ENCODE data around the gene GLT1D1. TPM values are rescaled to one million over a fixed set of nuclear protein-coding genes. Genes with fewer than 3 reads are reported as not detected.

GLT1D1 gene
- 46.2 TPM for total RNA-seq (2013)
- polyA plus RNA-seq: 10 to 100 TPM; 40.6 to 55.6 (median 53.3) TPM
- polyA minus RNA-seq: 27.4 and 38.9 TPM in 2 replicates
- 8.2 to 72.7 (median 52.1) reads per million in 11 experiments for total RNA-seq

DNA sequence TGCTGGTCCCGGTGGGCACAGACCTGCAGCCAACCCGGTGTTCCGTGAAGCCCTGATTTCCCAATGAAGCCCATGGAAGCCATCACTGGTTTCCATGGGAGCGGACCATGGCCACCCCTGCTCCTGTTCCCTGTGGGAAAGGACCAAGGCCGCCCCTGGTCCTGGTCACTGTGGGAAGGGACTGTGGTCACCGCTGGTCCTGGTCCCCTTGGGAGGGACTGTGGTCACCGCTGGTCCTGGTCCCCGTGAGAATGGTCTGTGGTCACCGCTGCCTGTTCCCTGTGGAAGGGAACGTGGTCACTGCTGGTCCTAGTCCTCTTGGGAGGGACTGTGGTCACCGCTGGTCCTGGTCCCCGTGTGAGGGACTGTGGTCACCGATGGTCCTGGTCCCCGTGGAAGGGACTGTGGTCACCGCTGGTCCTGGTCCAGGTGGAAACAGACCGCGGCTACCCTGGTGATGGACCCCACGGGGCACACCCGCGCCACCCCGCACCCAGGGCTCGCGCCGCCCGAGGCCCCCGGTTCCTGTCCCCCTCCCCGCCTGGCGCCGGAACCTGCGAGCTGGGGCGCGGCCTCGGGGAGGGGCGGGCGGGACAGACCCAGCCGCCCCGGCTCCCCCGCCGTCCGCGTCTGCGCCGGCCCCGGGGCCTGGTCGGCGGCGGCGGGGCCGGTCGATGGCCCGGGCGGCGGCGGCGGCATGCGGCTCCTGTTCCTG is at the start of gene GLT1D1:
GLT1D1 (plus strand) TSS at position 594 of the 715 bp plus-strand sequence; CDS start at position 698, 104 bp downstream.
- H3K4me1 Mint-ChIP-seq: peaks cover 51% of the 10 kb centered on the region
- TF ChIP-seq, protein P1, sequence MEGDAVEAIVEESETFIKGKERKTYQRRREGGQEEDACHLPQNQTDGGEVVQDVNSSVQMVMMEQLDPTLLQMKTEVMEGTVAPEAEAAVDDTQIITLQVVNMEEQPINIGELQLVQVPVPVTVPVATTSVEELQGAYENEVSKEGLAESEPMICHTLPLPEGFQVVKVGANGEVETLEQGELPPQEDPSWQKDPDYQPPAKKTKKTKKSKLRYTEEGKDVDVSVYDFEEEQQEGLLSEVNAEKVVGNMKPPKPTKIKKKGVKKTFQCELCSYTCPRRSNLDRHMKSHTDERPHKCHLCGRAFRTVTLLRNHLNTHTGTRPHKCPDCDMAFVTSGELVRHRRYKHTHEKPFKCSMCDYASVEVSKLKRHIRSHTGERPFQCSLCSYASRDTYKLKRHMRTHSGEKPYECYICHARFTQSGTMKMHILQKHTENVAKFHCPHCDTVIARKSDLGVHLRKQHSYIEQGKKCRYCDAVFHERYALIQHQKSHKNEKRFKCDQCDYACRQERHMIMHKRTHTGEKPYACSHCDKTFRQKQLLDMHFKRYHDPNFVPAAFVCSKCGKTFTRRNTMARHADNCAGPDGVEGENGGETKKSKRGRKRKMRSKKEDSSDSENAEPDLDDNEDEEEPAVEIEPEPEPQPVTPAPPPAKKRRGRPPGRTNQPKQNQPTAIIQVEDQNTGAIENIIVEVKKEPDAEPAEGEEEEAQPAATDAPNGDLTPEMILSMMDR (IDR thresholded peaks at IDR 0.05): no peak
- Histone ChIP-seq H3K36me3 (replicated peaks in 1 of 2; ENCODE audit: control insufficient read depth in 1 of 2, insufficient read depth in 2 of 2, low read length in 2 of 2) (no peaks in the 10 kb centered on the region), H3K9ac (ENCODE audit: insufficient read depth, low read length, poor library complexity, severe bottlenecking) (peak within 1 kb of the TSS; percentile 96), H4K20me1 (ENCODE audit: insufficient read depth, low read length) (peaks cover 4% of the 10 kb centered on the region), H3K9me3 (replicated peaks in 1 of 2; ENCODE audit: control insufficient read depth in 1 of 2, insufficient read depth in 1 of 2, low read length in 2 of 2) (no peaks in the 10 kb centered on the region), H3K27me3 (ENCODE audit: control insufficient read depth in 2 of 2, insufficient read depth in 2 of 2, low read length in 2 of 2) (no peaks in the 10 kb centered on the region), H3K4me1 (ENCODE audit: control insufficient read depth in 1 of 2, insufficient read depth in 2 of 2, low read length in 2 of 2) (peaks cover 51 to 52% of the 10 kb centered on the region in 2 donors), H3K4me3 (replicated peaks in 1 of 3; ENCODE audit: low read depth in 2 of 3, low read length in 3 of 3) (peak within 1 kb of the TSS; percentile 68 to 94 (median 73)), H3K79me2 (ENCODE audit: insufficient read depth, low read length) (peaks cover 50% of the 10 kb centered on the region), H2AFZ (ENCODE audit: insufficient read depth, low read depth, low read length, poor library complexity, severe bottlenecking) (peak within 1 kb of the TSS; percentile 84), H3K27ac (ENCODE audit: low read depth in 1 of 2, low read length in 2 of 2) (peak within 1 kb of the TSS; percentile 93 to 98), H3K4me2 (replicated peaks; ENCODE audit: extremely low read depth, low read length, poor library complexity, severe bottlenecking) (peak within 1 kb of the TSS; percentile 80)
- 18% methylated on average over 56 of the region's 56 CpGs for WGBS (ENCODE audit: insufficient coverage)
- H3K27ac Mint-ChIP-seq: peak within 1 kb of the TSS; percentile 91 to 99 (median 98)
- intact Hi-C loops (cut with micrococcal nuclease): loop anchor here in 1 of 2 donors (5.0 kb wide), 2 partner anchors 36 to 64 kb away; no protein-coding TSS in a partner anchor
- H3K36me3 Mint-ChIP-seq: peaks cover 13 to 26% of the 10 kb centered on the region in 2 donors
- H3K27me3 Mint-ChIP-seq (ENCODE audit: low read depth in 3 of 3): peaks cover 2 to 11% (median 6%) of the 10 kb centered on the region in 3 donors
- H3K9me3 Mint-ChIP-seq: peaks cover 0 to 12% (median under 1%) of the 10 kb centered on the region in 7 donors
- H3K4me3 Mint-ChIP-seq: peak within 1 kb of the TSS; percentile 74 to 94
- DNase-seq: peak in 1 of 3 donors; percentile 19

DNA sequence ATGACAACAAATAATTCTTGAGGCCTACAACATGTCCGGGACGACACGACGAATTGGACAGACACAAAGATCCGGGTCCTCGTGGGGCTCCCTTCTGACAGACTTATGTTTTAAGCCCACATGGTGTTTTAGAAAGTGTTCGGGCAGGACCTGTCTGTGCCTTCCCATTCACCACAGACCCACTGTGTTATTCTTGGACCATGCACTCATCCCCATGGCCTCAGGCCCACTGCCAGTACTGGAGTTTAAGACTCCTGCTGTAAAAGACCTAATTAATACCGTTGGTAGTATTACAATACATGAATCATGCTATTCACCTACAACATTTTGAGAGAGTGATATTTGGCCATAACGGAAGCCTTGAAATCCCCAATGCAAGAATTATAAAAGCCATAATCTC is 49.5 kb upstream of the GLT1D1 start:
- no peaks in the 10 kb centered on the region for H3K27me3 ChIP-seq (ENCODE audit: control insufficient read depth in 2 of 2, insufficient read depth in 2 of 2, low read length in 2 of 2)
- TF ChIP-seq, protein P1 (IDR thresholded peaks at IDR 0.05): no peak
- no peak overlapping the region for H2AFZ ChIP-seq (ENCODE audit: insufficient read depth, low read depth, low read length, poor library complexity, severe bottlenecking)
- H3K27ac ChIP-seq (ENCODE audit: low read depth in 1 of 2, low read length in 2 of 2): peak overlapping the region in 1 of 2 donors; percentile 3
- peaks cover 55 to 71% of the 10 kb centered on the region in 2 donors for H3K36me3 ChIP-seq (replicated peaks in 1 of 2; ENCODE audit: control insufficient read depth in 1 of 2, insufficient read depth in 2 of 2, low read length in 2 of 2)
- intact Hi-C loops (cut with micrococcal nuclease): no loop called here
- H3K9ac ChIP-seq (ENCODE audit: insufficient read depth, low read length, poor library complexity, severe bottlenecking): no peak overlapping the region
- Mint-ChIP-seq H3K36me3 (peaks cover 65 to 77% of the 10 kb centered on the region in 2 donors), H3K9me3 (peaks cover 0 to 2% (median 0%) of the 10 kb centered on the region in 7 donors), H3K4me3 (no peak overlapping the region), H3K27ac (peak overlapping the region in 2 of 7 donors; percentile 49 to 73), H3K27me3 (ENCODE audit: low read depth in 3 of 3) (no peaks in the 10 kb centered on the region), H3K4me1 (peaks cover 24% of the 10 kb centered on the region)
- no peak overlapping the region for H3K4me3 ChIP-seq (replicated peaks in 1 of 3; ENCODE audit: low read depth in 2 of 3, low read length in 3 of 3)
- no peaks in the 10 kb centered on the region for H3K9me3 ChIP-seq (replicated peaks in 1 of 2; ENCODE audit: control insufficient read depth in 1 of 2, insufficient read depth in 1 of 2, low read length in 2 of 2)
- 100% methylated on average over 8 of the region's 9 CpGs for WGBS (ENCODE audit: insufficient coverage)
- peaks cover 76% of the 10 kb centered on the region for H3K79me2 ChIP-seq (ENCODE audit: insufficient read depth, low read length)
- no peak overlapping the region for H3K4me2 ChIP-seq (replicated peaks; ENCODE audit: extremely low read depth, low read length, poor library complexity, severe bottlenecking)
- H4K20me1 ChIP-seq (ENCODE audit: insufficient read depth, low read length): peaks cover 75% of the 10 kb centered on the region
- no peak for DNase-seq
- H3K4me1 ChIP-seq (ENCODE audit: control insufficient read depth in 1 of 2, insufficient read depth in 2 of 2, low read length in 2 of 2): peaks cover 23 to 31% of the 10 kb centered on the region in 2 donors

Measured in CD14-positive monocyte (primary cell).